Transverse colon (tissue), 4 donors: ENCODE results near the gene RASGRP2. TPM values are rescaled to one million over a fixed set of nuclear protein-coding genes. Genes with fewer than 3 reads are reported as not detected.

Experiments used
- DNase-seq: peaks from one replicate; pipeline ENCODE4 v3.0.0-alpha.2; 2019
- H3K27ac ChIP-seq, 4 donors: fragments of 200-600 bp; sonication (generic); 2 replicates each; pipeline ENCODE4 v1.5.1; 2016 to 2018; ENCODE audit warnings: inconsistent platforms in 4 of 4
- H3K27me3 ChIP-seq: fragments of 200-600 bp; sonication (generic); 2 replicates; pipeline ENCODE4 v1.5.1; 2017; ENCODE audit warnings: inconsistent platforms
- H3K36me3 ChIP-seq, 4 donors: fragments of 200-600 bp; sonication (generic); 2 replicates each; pipeline ENCODE4 v1.5.1; 2017 to 2019; ENCODE audit warnings: inconsistent platforms in 4 of 4
- H3K4me1 ChIP-seq, 4 donors: fragments of 200-600 bp; sonication (generic); 2 replicates each; pipeline ENCODE4 v1.5.1; 2017 to 2020; ENCODE audit warnings: inconsistent platforms in 4 of 4
- H3K4me3 ChIP-seq, 4 donors: fragments of 200-600 bp; sonication (generic); 1 replicate in 1 of 4; 2 replicates in 3 of 4; pipeline versions ENCODE4 v1.5.1 to v1.6.1; 2017 to 2019; ENCODE audit warnings: inconsistent platforms in 4 of 4
- H3K9me3 ChIP-seq, 2 donors: fragments of 200-600 bp; sonication (generic); 2 replicates each; pipeline ENCODE4 v1.5.1; 2017 to 2019; ENCODE audit warnings: inconsistent platforms in 2 of 2
- EP300 ChIP-seq: sonication (generic); formaldehyde crosslinking; IDR thresholded peaks from one replicate; pipeline ENCODE4 v1.6.1; 2017; ENCODE audit warnings: antibody characterized with exemption, low read depth
- POLR2A ChIP-seq: fragments of 450-650 bp; IDR thresholded peaks from one replicate; pipeline ENCODE4 v1.6.1; 2016; ENCODE audit warnings: antibody characterized with exemption, mild to moderate bottlenecking, moderate library complexity
- POLR2AphosphoS5 ChIP-seq, 3 donors: sonication (generic); formaldehyde crosslinking; IDR thresholded peaks; one replicate each; pipeline ENCODE4 v1.6.1; 2016; ENCODE audit warnings: antibody characterized with exemption in 3 of 3
- WGBS, 2 donors: methylation state at CpG; one replicate each; pipeline ENCODE4 v1.1.5; 2018; ENCODE audit warnings: low coverage in 1 of 2; 5-methylcytosine and 5-hydroxymethylcytosine counted together
- in situ Hi-C, 4 donors: fragments of 200-750 bp; cut with MboI; loops; one replicate each; pipeline versions ENCODE4 v1.15.0 to v1.15.1; 2017; ENCODE audit warnings: low sequenced_read_pairs in 3 of 4, low pct_ligation_motif_present in 1 of 4, low pct_unique_long_range_greater_than_20kb in 1 of 4
- intact Hi-C: fragments of 100-400 bp; cut with DNase I; formaldehyde crosslinking; loops from one replicate; pipeline ENCODE4 v1.15.1; 2023; ENCODE audit warnings: low total_unique reads
- total RNA-seq, 4 donors: library from RNA; depleted of rRNA; stranded (reverse); fragments of >200 nt; gene quantifications; one replicate each; pipeline ENCODE4 v1.1.0, GENCODE V29; 2016
- TF ChIP-seq, protein P1 (sequence below), 5 experiments: fragments of 200-600 bp in 3 of 5; fragments of 450-650 bp in 2 of 5; sonication (generic) in 3 of 5; IDR thresholded peaks; 1 replicate in 2 of 5; 2 replicates in 3 of 5; pipeline ENCODE4 v1.5.1; 2016 to 2017; ENCODE audit warnings: antibody characterized with exemption in 5 of 5, inconsistent platforms in 3 of 5, mild to moderate bottlenecking in 2 of 5, moderate library complexity in 1 of 5

RASGRP2 gene
- total RNA-seq: 10 to 100 TPM; 12.1 to 24.3 (median 17.3) TPM

DNA sequence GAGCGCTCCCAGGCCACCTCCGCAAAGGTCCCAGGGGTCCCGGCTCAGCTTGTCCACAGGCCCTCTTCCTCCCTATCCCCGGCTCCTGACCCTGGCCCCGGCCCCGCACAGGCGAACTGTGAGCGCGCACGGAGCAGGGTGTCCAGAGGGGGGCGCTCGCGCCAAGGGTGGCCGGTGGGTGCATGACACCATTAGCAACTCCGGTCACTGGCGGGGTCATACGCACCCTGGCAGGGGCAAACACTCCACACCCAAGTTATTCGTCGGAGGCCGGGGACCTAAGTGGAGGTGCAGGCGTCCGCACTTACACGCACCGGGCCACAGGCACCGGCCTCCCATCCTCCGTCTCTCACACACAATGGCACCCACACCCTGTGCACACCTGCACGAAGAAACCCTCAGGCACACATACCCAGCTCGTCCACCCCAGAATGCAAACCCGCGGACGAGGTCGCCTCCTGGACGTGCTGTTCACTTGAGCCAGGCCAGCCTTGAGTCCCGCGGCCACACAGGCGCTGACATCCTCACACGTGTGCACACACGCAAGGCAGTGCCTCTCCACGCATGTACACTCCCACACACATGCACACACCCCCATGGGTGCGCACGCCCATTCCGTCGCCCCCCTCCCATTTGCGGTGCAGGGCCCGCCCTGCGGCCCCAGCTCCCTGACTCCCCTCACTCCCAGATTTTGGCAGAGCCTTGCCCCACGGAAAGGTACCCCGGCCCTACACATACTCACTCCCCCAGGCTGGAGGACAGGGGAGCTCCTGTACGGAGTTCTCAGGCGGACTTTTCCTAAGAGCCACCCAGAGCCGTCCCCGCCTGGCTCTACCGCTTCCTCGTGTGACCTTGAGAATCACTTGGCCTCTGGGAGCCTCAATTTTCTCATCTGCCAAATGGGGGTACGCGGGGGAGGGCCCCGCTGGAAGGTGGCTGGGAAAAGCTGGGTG, at the start of gene RASGRP2:
Gene RASGRP2, minus strand, starts transcription at position 552 of the 953 bp plus-strand sequence. CDS start 1,276 bp downstream, outside the sequence.
- Histone ChIP-seq H3K4me3 (peak within 1 kb of the TSS; percentile 32 to 56 (median 46)), H3K9me3 (no peaks in the 10 kb centered on the region), H3K36me3 (no peaks in the 10 kb centered on the region), H3K27me3 (peaks cover 57% of the 10 kb centered on the region), H3K27ac (peak within 1 kb of the TSS; percentile 85 to 95 (median 88)), H3K4me1 (peaks cover 6 to 41% (median 34%) of the 10 kb centered on the region in 4 donors)
- in situ Hi-C loops (no loop called here), intact Hi-C loops (no loop called here)
- peak; percentile 84 for DNase-seq
- TF ChIP-seq, protein P1, sequence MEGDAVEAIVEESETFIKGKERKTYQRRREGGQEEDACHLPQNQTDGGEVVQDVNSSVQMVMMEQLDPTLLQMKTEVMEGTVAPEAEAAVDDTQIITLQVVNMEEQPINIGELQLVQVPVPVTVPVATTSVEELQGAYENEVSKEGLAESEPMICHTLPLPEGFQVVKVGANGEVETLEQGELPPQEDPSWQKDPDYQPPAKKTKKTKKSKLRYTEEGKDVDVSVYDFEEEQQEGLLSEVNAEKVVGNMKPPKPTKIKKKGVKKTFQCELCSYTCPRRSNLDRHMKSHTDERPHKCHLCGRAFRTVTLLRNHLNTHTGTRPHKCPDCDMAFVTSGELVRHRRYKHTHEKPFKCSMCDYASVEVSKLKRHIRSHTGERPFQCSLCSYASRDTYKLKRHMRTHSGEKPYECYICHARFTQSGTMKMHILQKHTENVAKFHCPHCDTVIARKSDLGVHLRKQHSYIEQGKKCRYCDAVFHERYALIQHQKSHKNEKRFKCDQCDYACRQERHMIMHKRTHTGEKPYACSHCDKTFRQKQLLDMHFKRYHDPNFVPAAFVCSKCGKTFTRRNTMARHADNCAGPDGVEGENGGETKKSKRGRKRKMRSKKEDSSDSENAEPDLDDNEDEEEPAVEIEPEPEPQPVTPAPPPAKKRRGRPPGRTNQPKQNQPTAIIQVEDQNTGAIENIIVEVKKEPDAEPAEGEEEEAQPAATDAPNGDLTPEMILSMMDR (IDR thresholded peaks at IDR 0.05): peak; percentile 54 to 80 (median 59)
- no peak for TF ChIP-seq EP300
- TF ChIP-seq POLR2AphosphoS5 (IDR thresholded peaks at IDR 0.05): peak; percentile 44 to 72 (median 51)
- TF ChIP-seq POLR2A: peak; percentile 30
- 2% methylated on average over 43 of the region's 57 CpGs; no CpG with 5 or more reads in 1 of the 2 donors for WGBS, 2 donors

DNA sequence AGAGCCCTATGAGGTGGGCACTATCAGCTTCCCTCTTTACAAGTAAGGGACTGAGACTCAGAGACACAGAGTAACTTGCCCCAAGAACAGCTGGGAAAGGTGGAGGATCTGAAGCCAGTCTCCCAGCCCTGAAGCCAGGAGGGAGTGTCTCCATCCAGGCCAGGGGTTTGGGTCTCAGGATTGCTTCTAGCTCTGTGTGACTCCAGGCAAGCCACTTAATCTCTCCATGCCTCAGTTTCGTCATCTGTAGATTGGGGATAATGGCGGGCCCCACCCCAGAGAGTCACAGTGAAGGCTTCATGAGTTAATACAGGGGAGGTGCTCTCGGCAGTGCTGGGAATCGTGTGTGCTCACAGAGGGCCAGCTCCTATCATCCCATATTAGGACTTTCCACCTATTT, 48.5 kb upstream of the RASGRP2 start:
- no peak for DNase-seq
- Histone ChIP-seq H3K36me3 (no peaks in the 10 kb centered on the region), H3K27me3 (no peaks in the 10 kb centered on the region), H3K9me3 (no peaks in the 10 kb centered on the region), H3K4me3 (no peak overlapping the region), H3K27ac (no peak overlapping the region), H3K4me1 (peaks cover 0 to 6% (median 0%) of the 10 kb centered on the region in 4 donors)
- intact Hi-C loops: no loop called here
- in situ Hi-C loops: no loop called here
- WGBS, 2 donors: 97% methylated on average over 4 of the region's 4 CpGs; no CpG with 5 or more reads in 1 of the 2 donors
- TF ChIP-seq EP300 (no peak), POLR2A (no peak), POLR2AphosphoS5 (IDR thresholded peaks at IDR 0.05) (no peak)
- TF ChIP-seq, protein P1 (IDR thresholded peaks at IDR 0.05): no peak

DNA sequence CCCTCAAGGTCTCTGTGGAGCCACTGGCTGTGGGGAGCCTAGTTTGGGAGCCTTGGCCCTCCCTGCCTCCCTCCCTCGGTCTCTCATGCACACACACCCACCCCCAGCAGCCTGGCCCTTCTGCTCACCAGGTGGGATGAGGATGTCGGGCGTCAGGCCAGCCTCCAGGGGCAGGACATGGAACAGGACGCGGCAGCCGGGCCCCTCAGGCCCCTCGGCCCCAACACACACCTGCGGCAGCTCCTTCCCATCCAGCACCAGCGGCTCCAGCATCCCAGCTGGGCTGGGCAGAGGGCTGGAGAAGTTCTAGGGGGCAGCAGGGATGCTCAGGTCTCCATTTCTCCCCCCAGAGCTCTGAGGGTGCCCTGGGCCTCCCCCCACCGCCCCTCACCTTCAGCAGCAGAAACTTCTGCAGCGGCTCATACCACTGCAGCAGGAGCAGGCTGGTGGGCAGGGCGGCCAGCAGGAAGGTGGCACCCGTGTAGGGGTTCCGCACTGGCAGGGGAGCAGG, 47.9 kb upstream of the RASGRP2 start:
- no peaks in the 10 kb centered on the region for H3K27me3 ChIP-seq
- in situ Hi-C loops (no loop called here), intact Hi-C loops (no loop called here)
- WGBS, 2 donors: 94% methylated on average over 13 of the region's 14 CpGs; no CpG with 5 or more reads in 1 of the 2 donors
- no peaks in the 10 kb centered on the region for H3K9me3 ChIP-seq
- DNase-seq: no peak
- TF ChIP-seq POLR2AphosphoS5 (IDR thresholded peaks at IDR 0.05): no peak
- TF ChIP-seq, protein P1 (IDR thresholded peaks at IDR 0.05): no peak
- TF ChIP-seq POLR2A: no peak
- no peak for TF ChIP-seq EP300
- no peak overlapping the region for H3K4me3 ChIP-seq
- no peaks in the 10 kb centered on the region for H3K36me3 ChIP-seq
- peaks cover 0 to 8% (median 0%) of the 10 kb centered on the region in 4 donors for H3K4me1 ChIP-seq
- H3K27ac ChIP-seq: no peak overlapping the region
